ENCODE results near the gene ANKRD13D.
"Not testable (repeated sequence)": the region's sequence is repeated elsewhere in the genome, so short reads cannot be mapped to it uniquely, and the experiment has no call there.

The ANKRD13D gene

DNA sequence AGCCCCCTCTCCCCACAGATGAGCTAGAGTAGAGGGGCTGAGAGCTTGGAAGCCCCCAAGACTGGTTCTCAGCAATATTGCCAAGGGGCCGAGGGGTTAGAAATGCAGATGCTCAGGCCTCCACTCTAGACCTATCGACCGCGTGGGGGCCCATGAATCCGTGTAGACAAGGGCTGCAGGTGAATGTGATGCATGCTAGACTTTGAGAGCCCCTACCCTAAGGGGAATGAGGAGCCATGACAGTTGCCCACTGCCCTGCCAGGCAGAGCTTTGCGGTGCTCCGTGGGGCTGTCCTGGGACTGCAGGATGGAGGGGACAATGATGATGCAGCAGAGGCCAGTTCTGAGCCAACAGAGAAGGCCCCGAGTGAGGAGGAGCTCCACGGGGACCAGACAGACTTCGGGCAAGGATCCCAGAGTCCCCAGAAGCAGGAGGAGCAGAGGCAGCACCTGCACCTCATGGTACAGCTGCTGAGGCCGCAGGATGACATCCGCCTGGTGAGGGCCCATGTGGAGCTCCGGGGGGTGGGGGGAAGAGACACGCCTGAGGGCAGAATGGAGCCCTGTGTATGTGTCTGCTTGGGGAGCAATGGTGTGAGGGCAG, 15.5 kb downstream of the ANKRD13D start:
- DNase-seq, result no peak

- no peak for DNase-seq
Measured at GRCh38 chr11:67306769-67307544, 17.9 kb downstream of the ANKRD13D start.

DNA sequence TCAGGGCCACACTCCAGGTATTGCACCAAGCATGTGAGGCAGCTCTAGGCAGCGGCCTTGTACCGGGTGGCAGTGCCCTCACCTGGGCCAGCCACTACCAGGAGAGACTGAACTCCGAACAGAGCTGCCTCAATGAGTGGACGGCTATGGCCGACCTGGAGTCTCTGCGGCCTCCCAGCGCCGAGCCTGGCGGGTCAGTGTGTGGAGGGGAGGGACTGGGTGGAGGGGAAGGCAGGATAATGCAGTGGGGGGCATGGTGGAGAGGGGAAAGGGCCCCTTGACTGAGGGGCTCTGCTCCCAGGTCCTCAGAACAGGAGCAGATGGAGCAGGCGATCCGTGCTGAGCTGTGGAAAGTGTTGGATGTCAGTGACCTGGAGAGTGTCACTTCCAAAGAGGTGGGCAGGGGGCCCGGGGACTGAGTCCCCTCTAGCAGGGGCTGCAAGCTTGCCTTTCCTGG, 18.5 kb downstream of the ANKRD13D start:
- no peak for DNase-seq

- no peak for DNase-seq
Measured at GRCh38 chr11:67308031-67308866, 19.1 kb downstream of the ANKRD13D start.

- DNase-seq, result no peak
Measured at GRCh38 chr11:67309166-67309565, 20.1 kb downstream of the ANKRD13D start.

- DNase-seq, result no peak
Measured at GRCh38 chr11:67309661-67310061, 20.6 kb downstream of the ANKRD13D start.

- no peak for DNase-seq
Measured at GRCh38 chr11:67310246-67311050, 21.3 kb downstream of the ANKRD13D start.

GRCh38 chr11:67311051-67311555, 22.0 kb downstream of the ANKRD13D start:
- no peak for DNase-seq

DNA sequence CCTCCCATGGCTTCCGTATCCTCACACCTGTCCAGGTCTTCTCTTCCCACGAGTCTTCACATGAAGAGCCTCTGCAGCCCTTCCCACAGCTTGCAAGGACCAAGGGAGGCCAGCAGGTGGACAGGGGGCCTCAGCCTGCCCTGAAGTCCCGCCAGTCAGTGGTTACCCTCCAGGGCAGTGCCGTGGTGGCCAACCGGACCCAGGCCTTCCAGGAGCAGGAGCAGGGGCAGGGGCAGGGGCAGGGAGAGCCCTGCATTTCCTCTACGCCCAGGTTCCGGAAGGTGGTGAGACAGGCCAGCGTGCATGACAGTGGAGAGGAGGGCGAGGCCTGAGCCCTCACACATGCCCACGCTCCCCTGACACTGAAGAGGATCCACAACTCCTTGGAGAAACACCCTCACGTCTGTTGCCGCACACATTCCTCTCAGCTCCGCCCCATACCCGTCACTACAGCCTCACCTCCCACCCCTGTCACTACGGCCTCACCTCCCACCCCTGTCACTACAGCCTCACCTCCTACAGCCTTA, 22.5 kb downstream of the ANKRD13D start:
- DNase-seq, result peak; percentile 24

DNA sequence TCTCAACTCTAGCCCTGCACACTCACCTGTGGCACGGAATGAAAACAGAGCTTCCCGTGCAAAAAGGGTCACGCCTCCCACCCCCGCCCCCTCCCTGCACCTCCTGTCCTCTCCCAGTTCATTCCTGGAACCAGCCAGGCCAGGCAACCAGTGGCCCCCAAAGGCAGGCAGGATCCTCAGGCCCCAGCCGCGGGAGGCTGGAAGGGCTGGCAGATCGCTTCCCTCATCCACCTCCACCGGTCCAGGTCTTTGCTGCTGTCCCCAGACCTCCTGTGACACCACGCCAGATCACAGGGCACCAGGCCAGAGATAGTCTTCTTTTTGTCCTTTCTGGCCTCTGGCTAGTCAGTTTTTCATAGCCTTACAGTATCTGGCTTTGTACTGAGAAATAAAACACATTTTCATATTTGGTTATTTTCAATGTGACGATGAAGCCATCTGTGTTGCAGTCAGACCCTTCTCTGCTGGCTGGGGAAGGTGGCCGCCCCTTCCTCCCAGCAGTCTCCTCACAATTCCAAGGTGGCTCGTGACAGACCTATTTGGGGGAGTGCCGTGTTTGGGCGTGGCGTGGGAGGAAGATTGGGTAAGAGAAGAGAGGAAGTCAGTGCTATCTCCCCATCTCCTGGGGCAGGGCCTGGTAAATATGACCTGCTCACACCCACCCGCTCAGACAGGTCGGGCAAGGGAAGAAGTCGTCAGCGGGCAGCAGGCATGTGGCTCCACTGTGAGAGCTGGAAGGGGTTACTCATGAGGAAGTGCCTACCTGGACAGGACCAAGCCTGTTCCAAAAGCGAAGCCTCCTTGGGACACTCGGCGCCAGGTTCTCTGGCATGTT, 23.3 kb downstream of the ANKRD13D start:
- peak; percentile 54 for DNase-seq

DNA sequence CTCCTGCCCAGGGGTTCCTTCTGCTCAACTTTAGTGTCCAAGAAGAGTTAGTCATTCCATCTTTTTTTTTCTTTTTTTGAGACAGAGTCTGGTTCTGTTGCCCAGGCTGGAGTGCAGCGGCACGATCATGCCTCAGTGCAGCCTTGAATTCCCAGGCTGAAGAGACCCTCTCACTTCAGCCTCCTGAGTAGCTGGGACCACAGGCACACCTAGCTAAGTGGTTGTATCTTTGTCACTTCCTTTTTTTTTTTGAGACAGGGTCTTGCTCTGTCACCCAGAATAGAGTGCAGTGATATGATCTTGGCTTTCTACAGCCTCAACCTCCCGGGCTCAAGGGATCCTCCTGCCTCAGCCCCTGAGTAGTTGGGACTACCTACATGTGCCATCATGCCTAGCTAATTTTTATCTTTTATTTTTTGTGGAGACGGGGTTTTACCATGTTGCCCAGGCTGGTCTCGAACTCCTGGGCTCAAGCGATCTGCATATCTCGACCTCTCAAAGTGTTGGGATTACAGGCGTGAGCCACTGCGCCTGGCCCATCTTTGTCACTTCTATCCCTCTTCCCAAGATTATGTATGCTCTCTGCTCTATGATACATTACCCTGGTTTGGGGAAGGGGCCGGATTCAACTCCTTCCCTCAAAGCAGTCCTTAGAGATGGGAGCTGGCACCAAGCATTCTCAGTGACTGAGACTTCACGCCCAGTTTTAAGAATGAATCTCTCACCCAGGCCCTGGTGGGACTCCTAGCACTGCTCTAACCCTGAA, 24.2 kb downstream of the ANKRD13D start:
- DNase-seq, result no peak

DNA sequence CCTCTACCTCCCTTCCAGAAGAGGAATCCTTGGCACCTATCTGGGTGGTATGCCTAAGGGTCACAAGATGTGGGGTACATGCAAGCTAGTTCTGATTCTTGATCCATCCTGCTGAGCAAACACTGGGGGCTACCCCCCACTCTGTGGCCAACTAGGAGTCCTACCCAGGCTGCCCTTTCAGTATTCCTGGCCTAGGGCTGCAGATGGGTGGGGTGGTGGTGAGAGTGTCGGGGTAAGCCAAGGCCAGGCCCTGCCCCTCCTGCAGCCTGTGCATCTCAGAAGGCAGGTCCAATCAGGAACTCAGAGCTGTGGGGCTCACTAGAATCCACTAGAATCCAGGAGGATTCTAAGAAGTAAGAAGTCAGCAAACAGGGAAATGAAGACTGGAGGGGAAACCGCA, 25.1 kb downstream of the ANKRD13D start:
- no peak for DNase-seq

- no peak for DNase-seq
Measured at GRCh38 chr11:67315325-67315909, 26.3 kb downstream of the ANKRD13D start.

GRCh38 chr11:67316882-67317204, 27.7 kb downstream of the ANKRD13D start:
- no peak for DNase-seq

GRCh38 chr11:67317205-67317887, 28.2 kb downstream of the ANKRD13D start:
- DNase-seq, result peak; percentile 98

DNA sequence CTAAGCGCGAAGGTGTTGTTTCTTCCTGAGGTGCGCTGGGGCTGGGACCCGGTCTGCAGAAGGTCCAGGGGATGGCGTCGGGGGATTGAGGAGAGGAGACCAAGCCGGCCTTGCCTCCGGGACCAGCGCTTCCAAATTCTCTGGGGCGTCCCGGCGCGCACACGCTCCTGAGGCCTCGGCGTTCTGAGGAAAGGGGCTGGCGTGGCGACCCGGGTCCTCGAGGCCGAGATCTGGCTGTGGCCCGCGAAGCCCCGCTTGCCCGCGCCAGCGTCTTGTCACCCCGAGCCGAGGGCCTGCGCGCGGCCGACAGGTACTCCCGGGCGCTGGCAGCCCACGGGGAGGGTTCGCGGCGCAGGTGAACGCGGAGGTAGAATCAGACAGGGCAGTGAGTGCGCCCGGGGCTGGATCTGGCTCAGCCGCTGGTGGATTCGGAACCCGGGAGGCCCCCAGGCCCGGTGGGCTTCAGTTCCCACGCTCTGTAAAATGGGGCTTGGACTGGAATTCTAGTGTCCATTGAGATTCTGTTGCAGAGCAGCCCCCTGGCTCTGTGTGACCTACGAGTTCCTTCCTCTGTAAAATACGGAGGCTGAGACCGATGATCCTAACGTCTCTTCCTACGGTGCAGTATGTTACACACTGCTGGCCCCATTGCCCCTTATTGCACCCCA, 28.9 kb downstream of the ANKRD13D start:
- no peak for DNase-seq

DNA sequence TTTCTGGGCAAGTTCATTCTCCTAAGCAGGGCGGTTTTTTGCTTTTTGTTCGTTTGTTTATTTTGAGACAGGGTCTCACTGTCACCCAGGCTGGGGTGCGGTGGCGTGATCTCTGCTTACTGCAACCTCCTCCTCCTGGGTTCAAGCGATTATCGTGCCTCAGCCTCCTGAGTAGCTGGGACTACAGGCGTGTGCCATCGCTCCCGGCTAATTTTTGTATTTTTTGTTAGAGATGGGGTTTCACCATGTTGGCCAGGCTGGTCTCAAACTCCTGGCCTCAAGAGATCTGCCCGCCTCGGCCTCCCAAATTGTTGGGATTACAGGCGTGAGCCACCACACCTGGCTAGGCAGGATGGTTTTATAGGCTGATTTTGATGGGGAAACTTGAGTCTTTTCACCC, 29.8 kb downstream of the ANKRD13D start:
- not testable (repeated sequence) for DNase-seq

GRCh38 chr11:67320011-67320410, 30.9 kb downstream of the ANKRD13D start:
- no peak for DNase-seq

DNA sequence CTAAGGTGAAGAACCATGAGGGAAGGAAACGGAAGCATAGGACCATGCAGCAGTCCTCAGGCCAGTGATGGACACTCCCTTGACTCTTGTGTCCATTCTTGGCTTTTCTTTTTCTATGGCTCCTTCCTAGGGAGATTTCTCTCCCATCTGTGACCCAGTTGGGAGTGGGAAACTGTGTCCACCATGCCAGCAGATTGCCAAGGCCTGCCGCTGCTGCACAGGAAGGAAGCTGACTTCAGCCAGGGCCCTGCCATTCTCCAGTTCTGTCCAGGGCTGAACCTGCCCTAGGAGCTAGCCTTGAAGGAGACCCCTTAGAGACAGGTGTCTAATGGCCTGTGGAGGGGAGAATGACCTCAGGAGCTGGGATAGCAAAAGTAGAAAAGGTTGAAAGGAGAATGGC, 31.6 kb downstream of the ANKRD13D start:
- DNase-seq, result no peak
